Measurements from ENCODE around the gene KCNC4.
A peak's percentile ranks its signal among the peaks of the same experiment; 100 is the strongest.

Gene KCNC4

DNA sequence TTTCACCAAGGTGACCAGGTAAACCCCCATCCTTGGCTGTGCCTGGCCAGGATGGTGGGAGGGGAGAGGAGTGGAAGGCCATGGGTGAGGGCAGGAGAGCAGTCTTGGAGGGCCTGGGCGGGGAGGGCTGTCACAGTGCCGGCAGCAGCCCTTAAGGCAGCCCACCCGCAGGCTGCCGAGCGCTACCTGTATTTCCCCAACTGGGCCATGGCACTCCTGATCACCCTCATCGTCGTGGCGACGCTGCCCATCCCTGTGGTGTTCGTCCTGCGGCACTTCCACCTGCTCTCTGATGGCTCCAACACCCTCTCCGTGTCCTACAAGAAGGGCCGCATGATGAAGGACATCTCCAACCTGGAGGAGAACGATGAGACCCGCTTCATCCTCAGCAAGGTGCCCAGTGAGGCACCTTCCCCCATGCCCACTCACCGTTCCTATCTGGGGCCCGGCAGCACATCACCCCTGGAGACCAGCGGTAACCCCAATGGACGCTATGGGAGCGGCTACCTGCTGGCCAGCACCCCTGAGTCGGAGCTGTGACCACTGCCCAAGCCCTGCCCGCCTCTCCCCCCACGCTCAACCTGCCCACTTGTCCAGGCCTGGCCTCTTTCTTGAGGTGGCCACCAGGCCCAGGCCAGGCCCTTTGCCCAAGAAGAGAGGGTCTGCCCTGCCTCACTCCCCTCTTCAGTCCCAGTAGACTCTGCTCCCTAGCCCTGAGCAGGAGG is 12.0 kb upstream of the KCNC4 start:
- DNase-seq (ENCODE audit: insufficient read length, low spot score) (no peak), FAIRE-seq (no peak)

DNA sequence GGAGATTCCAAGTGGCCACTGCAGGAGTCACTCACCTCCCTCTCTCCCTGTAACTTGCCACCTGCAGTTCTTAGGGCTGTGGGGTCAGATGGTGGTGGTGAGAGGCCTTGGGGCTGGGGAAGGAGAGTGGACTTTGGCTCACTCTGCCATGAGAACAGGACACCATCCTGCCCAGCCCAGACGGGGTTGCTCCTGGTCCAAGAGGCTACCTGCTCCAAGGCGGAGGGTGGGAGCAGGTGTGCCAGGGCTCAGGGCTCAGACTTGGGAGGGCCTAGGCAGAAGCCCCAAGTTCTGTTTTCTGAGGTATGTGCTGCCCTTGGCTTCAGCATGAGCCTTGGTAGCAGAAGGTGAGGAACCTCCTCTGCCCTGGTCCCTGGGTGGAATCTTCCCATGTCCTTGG is 11.4 kb upstream of the KCNC4 start:
- DNase-seq (ENCODE audit: insufficient read length, low spot score) (no peak), FAIRE-seq (no peak)

More for the DNA sequence above, 12.0 kb upstream of the KCNC4 start:
- TF ChIP-seq, protein P1, sequence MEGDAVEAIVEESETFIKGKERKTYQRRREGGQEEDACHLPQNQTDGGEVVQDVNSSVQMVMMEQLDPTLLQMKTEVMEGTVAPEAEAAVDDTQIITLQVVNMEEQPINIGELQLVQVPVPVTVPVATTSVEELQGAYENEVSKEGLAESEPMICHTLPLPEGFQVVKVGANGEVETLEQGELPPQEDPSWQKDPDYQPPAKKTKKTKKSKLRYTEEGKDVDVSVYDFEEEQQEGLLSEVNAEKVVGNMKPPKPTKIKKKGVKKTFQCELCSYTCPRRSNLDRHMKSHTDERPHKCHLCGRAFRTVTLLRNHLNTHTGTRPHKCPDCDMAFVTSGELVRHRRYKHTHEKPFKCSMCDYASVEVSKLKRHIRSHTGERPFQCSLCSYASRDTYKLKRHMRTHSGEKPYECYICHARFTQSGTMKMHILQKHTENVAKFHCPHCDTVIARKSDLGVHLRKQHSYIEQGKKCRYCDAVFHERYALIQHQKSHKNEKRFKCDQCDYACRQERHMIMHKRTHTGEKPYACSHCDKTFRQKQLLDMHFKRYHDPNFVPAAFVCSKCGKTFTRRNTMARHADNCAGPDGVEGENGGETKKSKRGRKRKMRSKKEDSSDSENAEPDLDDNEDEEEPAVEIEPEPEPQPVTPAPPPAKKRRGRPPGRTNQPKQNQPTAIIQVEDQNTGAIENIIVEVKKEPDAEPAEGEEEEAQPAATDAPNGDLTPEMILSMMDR (IDR thresholded peaks at IDR 0.05; ENCODE audit: insufficient read depth, missing control alignments): no peak

DNA sequence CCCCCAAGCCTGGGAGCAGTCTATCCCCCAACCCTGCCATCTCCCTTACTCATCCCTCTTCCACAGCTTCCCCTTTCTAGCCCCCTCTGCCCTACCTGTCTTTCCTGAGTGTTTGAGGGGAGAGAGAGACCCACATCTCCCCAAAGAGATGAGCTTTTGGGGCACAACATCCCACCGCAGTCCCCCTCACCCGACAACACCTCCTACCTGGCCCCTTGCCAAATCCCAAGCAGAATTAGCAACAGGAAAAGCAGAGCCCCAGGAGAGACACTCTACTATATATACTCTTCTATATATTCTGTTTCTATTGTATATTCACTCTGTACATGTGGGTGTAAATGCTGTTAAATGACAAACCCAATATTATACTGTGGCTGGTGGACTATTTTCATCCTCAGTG is 9.9 kb upstream of the KCNC4 start:
- TF ChIP-seq, protein P1 (IDR thresholded peaks at IDR 0.05; ENCODE audit: insufficient read depth, missing control alignments): no peak
- FAIRE-seq: no peak
- no peak for DNase-seq (ENCODE audit: insufficient read length, low spot score)

More for the DNA sequence above, 11.4 kb upstream of the KCNC4 start:
- TF ChIP-seq, protein P1 (IDR thresholded peaks at IDR 0.05; ENCODE audit: insufficient read depth, missing control alignments): no peak

GRCh38 chr1:110200666-110201065 is 9.4 kb upstream of the KCNC4 start:
- TF ChIP-seq, protein P1 (IDR thresholded peaks at IDR 0.05; ENCODE audit: insufficient read depth, missing control alignments): no peak
- DNase-seq (ENCODE audit: insufficient read length, low spot score): no peak
- no peak for FAIRE-seq

DNA sequence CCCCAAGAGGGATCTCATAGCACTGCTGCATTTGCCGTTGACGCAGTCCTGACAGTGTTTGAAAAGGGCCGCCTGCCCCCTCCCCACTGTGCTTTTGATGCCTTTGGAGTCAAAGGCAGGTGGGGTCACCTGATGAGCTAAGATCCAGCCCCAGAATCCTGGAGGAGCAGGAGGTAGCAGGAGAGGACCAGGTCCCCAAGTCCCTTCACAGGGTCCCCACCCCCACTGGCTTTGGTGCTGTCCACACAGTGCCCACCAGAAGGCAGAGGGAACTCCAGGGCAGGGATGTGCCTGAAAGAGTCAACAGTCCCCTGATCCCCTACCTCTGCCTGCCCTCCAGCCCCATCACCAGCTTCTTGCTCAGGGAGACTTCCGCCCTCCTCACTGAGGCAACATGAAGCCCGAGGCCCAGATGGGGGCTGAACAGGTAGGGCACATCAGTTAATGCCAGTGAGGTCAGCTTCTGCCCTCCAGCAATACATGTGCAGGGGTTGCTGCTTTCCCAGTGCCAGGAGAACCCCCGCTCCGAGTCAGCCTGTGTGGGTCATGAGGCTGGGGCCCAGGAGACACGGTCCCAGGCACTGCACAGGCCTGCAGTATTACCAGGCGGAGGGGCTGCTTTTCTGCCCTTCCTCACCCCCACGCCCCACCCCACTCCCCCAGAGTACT is 8.8 kb upstream of the KCNC4 start:
- DNase-seq (ENCODE audit: insufficient read length, low spot score) (no peak), FAIRE-seq (no peak)
- TF ChIP-seq, protein P1 (IDR thresholded peaks at IDR 0.05; ENCODE audit: insufficient read depth, missing control alignments): no peak

GRCh38 chr1:110203021-110203661 is 7.0 kb upstream of the KCNC4 start:
- TF ChIP-seq, protein P1 (IDR thresholded peaks at IDR 0.05; ENCODE audit: insufficient read depth, missing control alignments): peak; percentile 91
- DNase-seq (ENCODE audit: insufficient read length, low spot score): peak; percentile 49
- FAIRE-seq: peak; percentile 56
